H1 (cell line): ENCODE results near the gene HDC. TPM values are rescaled to one million over a fixed set of nuclear protein-coding genes. Genes with fewer than 3 reads are reported as not detected.

Experiments used
- CTCF ChIA-PET: fragments of 300-600 bp; sonication (Branson Sonifier 250); formaldehyde crosslinking; loops from one replicate; lab custom pipeline; 2021; ENCODE audit not compliant: partially characterized antibody; lab: Charles Lee
- POLR2A ChIA-PET: fragments of 300-600 bp; sonication (Branson Sonifier 250); formaldehyde crosslinking; loops from one replicate; lab custom pipeline; 2021; ENCODE audit warnings: inconsistent platforms; ENCODE audit not compliant: partially characterized antibody; lab: Charles Lee
- DNase-seq, 2 experiments: peaks; one replicate each; pipeline versions ENCODE4 v3.0.0 to v3.0.0-alpha.2; 2010 to 2022; ENCODE audit warnings: low spot score in 2 of 2, low read depth in 1 of 2, mixed read lengths in 1 of 2
- FAIRE-seq: peaks from 2 replicates; lab custom pipeline; 2011; peaks lifted over from hg19 to GRCh38; lab: Jason Lieb, UNC
- H2AFZ ChIP-seq: 2 replicates; pipeline ENCODE4 v1.8.1; 2012; ENCODE audit warnings: low read length, inconsistent platforms
- H2AK5ac ChIP-seq: 2 replicates; pipeline ENCODE4 v1.6.1; 2013; ENCODE audit warnings: low read depth, low read length
- H2BK120ac ChIP-seq: replicated peaks from 2 replicates; pipeline ENCODE3; 2013; ENCODE audit warnings: low read depth, low read length, inconsistent platforms
- H2BK12ac ChIP-seq: 2 replicates; pipeline ENCODE4 v1.6.1; 2013; ENCODE audit warnings: low read depth, low read length
- H2BK15ac ChIP-seq: 2 replicates; pipeline ENCODE4 v1.6.1; 2013; ENCODE audit warnings: low read length
- H2BK20ac ChIP-seq: 2 replicates; pipeline ENCODE4 v1.6.1; 2013; ENCODE audit warnings: low read length
- H2BK5ac ChIP-seq: 2 replicates; pipeline ENCODE4 v1.6.1; 2013; ENCODE audit warnings: low read depth, low read length
- H3K14ac ChIP-seq: 2 replicates; pipeline ENCODE4 v1.6.1; 2013; ENCODE audit warnings: inconsistent platforms; ENCODE audit not compliant: insufficient read length
- H3K18ac ChIP-seq: 2 replicates; pipeline ENCODE4 v1.6.1; 2013; ENCODE audit warnings: low read length; ENCODE audit errors: extremely low read depth
- H3K23ac ChIP-seq: 2 replicates; pipeline ENCODE4 v1.6.1; 2013; ENCODE audit warnings: inconsistent platforms; ENCODE audit not compliant: insufficient read length
- H3K23me2 ChIP-seq: 2 replicates; pipeline ENCODE4 v1.6.1; 2013; ENCODE audit warnings: low read depth, low read length
- H3K27ac ChIP-seq: 2 replicates; pipeline ENCODE4 v1.6.1; 2011; ENCODE audit warnings: low read depth, low read length, inconsistent platforms
- H3K27me3 ChIP-seq, 4 experiments: replicated peaks in 1 of 4; 1 replicate in 1 of 4; 2 replicates in 3 of 4; pipeline versions ENCODE4 v1.6.1 to v1.8.1; 2011 to 2013; ENCODE audit warnings: low read length in 3 of 4, mild to moderate bottlenecking in 3 of 4, inconsistent platforms in 2 of 4, mixed read lengths in 2 of 4, moderate library complexity in 1 of 4; ENCODE audit not compliant: control insufficient read depth in 3 of 4, insufficient read depth in 3 of 4; ENCODE audit errors: extremely low read depth in 1 of 4
- H3K36me3 ChIP-seq, 4 experiments: 2 replicates each; pipeline versions ENCODE4 v1.6.1 to v1.8.1; 2011 to 2013; ENCODE audit warnings: mild to moderate bottlenecking in 4 of 4, low read length in 3 of 4, moderate library complexity in 2 of 4, control low read depth in 1 of 4, inconsistent platforms in 1 of 4; ENCODE audit not compliant: insufficient read depth in 4 of 4, control insufficient read depth in 2 of 4
- H3K4ac ChIP-seq: replicated peaks from 2 replicates; pipeline ENCODE3; 2013; ENCODE audit warnings: low read length, low read depth, mixed read lengths, inconsistent platforms; ENCODE audit not compliant: insufficient read length
- H3K4me1 ChIP-seq, 4 experiments: replicated peaks in 1 of 4; 1 replicate in 1 of 4; 2 replicates in 3 of 4; pipeline versions ENCODE4 v1.6.1 to v1.8.1; 2011 to 2013; ENCODE audit warnings: low read length in 3 of 4, inconsistent platforms in 2 of 4, mixed read lengths in 1 of 4; ENCODE audit not compliant: insufficient read depth in 4 of 4, control insufficient read depth in 3 of 4
- H3K4me2 ChIP-seq, 2 experiments: 2 replicates each; pipeline versions ENCODE4 v1.6.1 to v1.8.1; 2011 to 2013; ENCODE audit warnings: low read depth in 2 of 2, low read length in 2 of 2, control low read depth in 1 of 2, inconsistent platforms in 1 of 2, mild to moderate bottlenecking in 1 of 2; ENCODE audit not compliant: insufficient read depth in 1 of 2
- H3K4me3 ChIP-seq, 4 experiments: fragments of 200-600, 300-600 bp in 1 of 4; sonication (generic), shearing (Covaris generic), sonication (Bioruptor Twin) in 1 of 4; 2 replicates each; pipeline versions ENCODE4 v1.5.1 to v1.8.1; 2011 to 2016; ENCODE audit warnings: low read length in 4 of 4, low read depth in 3 of 4, control low read depth in 2 of 4, inconsistent platforms in 2 of 4, mild to moderate bottlenecking in 2 of 4, mixed read lengths in 1 of 4, moderate library complexity in 1 of 4; ENCODE audit not compliant: insufficient read depth in 2 of 4; ENCODE audit errors: extremely low read depth in 1 of 4
- H3K56ac ChIP-seq: replicated peaks from 2 replicates; pipeline ENCODE3; 2013; ENCODE audit warnings: low read depth, mild to moderate bottlenecking, mixed read lengths, low read length, inconsistent platforms; ENCODE audit not compliant: insufficient read length
- H3K79me1 ChIP-seq: 2 replicates; pipeline ENCODE4 v1.6.1; 2013; ENCODE audit warnings: low read depth, low read length, control low read depth
- H3K79me2 ChIP-seq, 2 experiments: 2 replicates each; pipeline versions ENCODE4 v1.6.1 to v1.8.1; 2012 to 2013; ENCODE audit warnings: low read length in 2 of 2, mild to moderate bottlenecking in 2 of 2, inconsistent platforms in 1 of 2; ENCODE audit not compliant: insufficient read depth in 2 of 2, control insufficient read depth in 1 of 2
- H3K9ac ChIP-seq, 4 experiments: replicated peaks in 1 of 4; 1 replicate in 1 of 4; 2 replicates in 3 of 4; pipeline versions ENCODE4 v1.6.1 to v1.8.1; 2011 to 2013; ENCODE audit warnings: low read depth in 3 of 4, low read length in 3 of 4, control low read depth in 2 of 4, mild to moderate bottlenecking in 2 of 4, moderate library complexity in 2 of 4, inconsistent platforms in 1 of 4; ENCODE audit errors: extremely low read depth in 1 of 4
- H3K9me3 ChIP-seq, 2 experiments: 2 replicates each; pipeline versions ENCODE4 v1.6.1 to v1.8.1; 2012 to 2013; ENCODE audit warnings: mild to moderate bottlenecking in 2 of 2, moderate library complexity in 2 of 2, control low read depth in 1 of 2, inconsistent platforms in 1 of 2, low read depth in 1 of 2, low read length in 1 of 2, mixed read lengths in 1 of 2; ENCODE audit not compliant: insufficient read depth in 2 of 2
- H4K20me1 ChIP-seq, 2 experiments: replicated peaks in 1 of 2; 2 replicates each; pipeline versions ENCODE3 to v1.8.1; 2011 to 2013; ENCODE audit warnings: inconsistent platforms in 2 of 2, low read length in 2 of 2, mild to moderate bottlenecking in 1 of 2; ENCODE audit not compliant: insufficient read depth in 2 of 2, control insufficient read depth in 1 of 2
- H4K5ac ChIP-seq: 2 replicates; pipeline ENCODE4 v1.6.1; 2013; ENCODE audit warnings: low read length, low read depth, mixed read lengths, inconsistent platforms; ENCODE audit not compliant: insufficient read length
- H4K8ac ChIP-seq: 2 replicates; pipeline ENCODE4 v1.8.0; 2013; ENCODE audit warnings: mild to moderate bottlenecking, moderate library complexity, low read length, inconsistent platforms; ENCODE audit not compliant: insufficient read depth; ENCODE audit errors: extremely low read depth
- H4K91ac ChIP-seq: replicated peaks from 2 replicates; pipeline ENCODE3; 2013; ENCODE audit warnings: low read length, mixed read lengths, inconsistent platforms; ENCODE audit not compliant: insufficient read length
- CREB1 ChIP-seq: IDR thresholded peaks from 2 replicates; pipeline ENCODE4 v1.6.1; 2012; ENCODE audit warnings: inconsistent platforms
- EP300 ChIP-seq, 2 experiments: IDR thresholded peaks; 1 replicate in 1 of 2; 2 replicates in 1 of 2; pipeline ENCODE4 v1.6.1; 2011 to 2012; ENCODE audit warnings: low read depth in 2 of 2, low read length in 2 of 2, mild to moderate bottlenecking in 2 of 2, borderline replicate concordance in 1 of 2, inconsistent platforms in 1 of 2, moderate library complexity in 1 of 2
- FOSL1 ChIP-seq: IDR thresholded peaks from 2 replicates; pipeline ENCODE4 v1.6.1; 2011; ENCODE audit warnings: mild to moderate bottlenecking, low read depth, low read length, moderate library complexity; ENCODE audit not compliant: insufficient read depth
- GABPA ChIP-seq: IDR thresholded peaks from 2 replicates; pipeline ENCODE4 v1.6.1; 2011; ENCODE audit warnings: mild to moderate bottlenecking, low read length, moderate library complexity, borderline replicate concordance; ENCODE audit not compliant: insufficient read depth
- HDAC2 ChIP-seq, 2 experiments: fragments of 300-600 bp in 1 of 2; sonication (generic) in 1 of 2; IDR thresholded peaks; 2 replicates each; pipeline ENCODE4 v1.6.1; 2011 to 2012; ENCODE audit warnings: low read depth in 2 of 2, low read length in 2 of 2, mild to moderate bottlenecking in 2 of 2, moderate library complexity in 2 of 2, borderline replicate concordance in 1 of 2, inconsistent platforms in 1 of 2
- POLR2AphosphoS5 ChIP-seq: IDR thresholded peaks from 2 replicates; pipeline ENCODE4 v1.6.1; 2011; ENCODE audit warnings: low read depth, low read length
- RNF2 ChIP-seq: fragments of 200-900, 300-1000 bp; sonication (generic); IDR thresholded peaks from 2 replicates; pipeline ENCODE4 v1.7.1; 2016; ENCODE audit warnings: borderline replicate concordance, low read depth, mild to moderate bottlenecking, antibody characterized with exemption, low read length; ENCODE audit not compliant: poor library complexity, severe bottlenecking; ENCODE audit errors: missing control alignments
- SIRT6 ChIP-seq: IDR thresholded peaks from one replicate; pipeline ENCODE4 v1.7.1; 2012; ENCODE audit warnings: low read length, inconsistent platforms
- SIX5 ChIP-seq: IDR thresholded peaks from 2 replicates; pipeline ENCODE4 v1.6.1; 2011; ENCODE audit warnings: mild to moderate bottlenecking, low read depth, low read length
- TAF1 ChIP-seq: IDR thresholded peaks from 2 replicates; pipeline ENCODE4 v1.6.1; 2011; ENCODE audit warnings: mild to moderate bottlenecking, low read depth, low read length
- TCF12 ChIP-seq: IDR thresholded peaks from 2 replicates; pipeline ENCODE4 v1.6.1; 2011; ENCODE audit warnings: low read depth, mild to moderate bottlenecking, low read length
- polyA plus RNA-seq, 7 experiments: library from polyadenylated mRNA; depleted of rRNA in 3 of 7; stranded (reverse) in 5 of 7; unstranded in 2 of 7; fragments of >200 nt in 5 of 7; fragments of 200-250 nt in 2 of 7; gene quantifications; 1 replicate in 5 of 7; 2 replicates in 1 of 7; 4 replicates in 1 of 7; pipeline versions ENCODE4 v1.2.1 to v1.2.3, GENCODE V29; 2011 to 2013; ENCODE audit warnings: missing spikeins in 2 of 7, mixed read lengths in 2 of 7
- total RNA-seq: library from RNA; stranded (reverse); fragmentation: NEBNext Ultra II Directional; extraction: Animal tissue kit (Norgen Biotek cat#: 25700); gene quantifications from 2 replicates; pipeline ENCODE4 v1.2.1, GENCODE V29; 2021

The HDC gene
- total and polyA plus RNA-seq, 2 of the 8 experiments (the other 6 are each of a cell fraction or from before 2014, with no cell fraction given), result 0.20 to 0.22 TPM

- no peak overlapping the region for H3K4me2 ChIP-seq
- no peak overlapping the region for H2AFZ ChIP-seq
- H3K27ac ChIP-seq, result no peak overlapping the region
- no peak overlapping the region for H3K9ac ChIP-seq
- H4K5ac ChIP-seq, result no peak overlapping the region
- H4K8ac ChIP-seq, result no peak overlapping the region
- no peaks in the 10 kb centered on the region; a peak in 1 of 8 replicates for H3K36me3 ChIP-seq
- H3K23ac ChIP-seq, result no peak overlapping the region
- FAIRE-seq (no peak), DNase-seq (no peak)
- no peaks in the 10 kb centered on the region for H3K27me3 ChIP-seq
- no peak overlapping the region for H3K56ac ChIP-seq
- H3K9me3 ChIP-seq, result no peaks in the 10 kb centered on the region
- H3K18ac ChIP-seq, result no peak overlapping the region
- H2BK12ac ChIP-seq, result no peak overlapping the region
- no peaks in the 10 kb centered on the region for H3K23me2 ChIP-seq
- H3K4me1 ChIP-seq, result no peaks in the 10 kb centered on the region
- no peak overlapping the region for H3K14ac ChIP-seq
- no peak overlapping the region for H2AK5ac ChIP-seq
- no peak overlapping the region for H2BK15ac ChIP-seq
- ChIA-PET CTCF (interaction anchor here (0.7 to 1.6 kb wide), 5 partner anchors 8 to 178 kb away, joined by 3 to 4 read pairs (median 3); no protein-coding TSS in a partner anchor), POLR2A (interaction anchor here (0.7 kb wide), 1 partner anchor 44 kb away, joined by 3 read pairs; no protein-coding TSS in a partner anchor)
- H4K91ac ChIP-seq, result no peak overlapping the region
- no peak overlapping the region for H2BK120ac ChIP-seq
- no peak overlapping the region for H2BK20ac ChIP-seq
- no peaks in the 10 kb centered on the region for H3K79me1 ChIP-seq
- no peaks in the 10 kb centered on the region for H4K20me1 ChIP-seq
- H3K4me3 ChIP-seq, result no peak overlapping the region
- H3K79me2 ChIP-seq, result no peaks in the 10 kb centered on the region
- TF ChIP-seq CREB1 (no peak), TAF1 (no peak), EP300 (IDR thresholded peaks at IDR 0.05; ENCODE audit: borderline replicate concordance in 1 of 2, low read depth in 2 of 2, low read length in 2 of 2) (no peak), HDAC2 (IDR thresholded peaks at IDR 0.05; ENCODE audit: borderline replicate concordance in 1 of 2, low read depth in 2 of 2, low read length in 2 of 2) (no peak), GABPA (no peak), RNF2 (no peak), TCF12 (no peak), FOSL1 (no peak), POLR2AphosphoS5 (no peak), SIRT6 (no peak), SIX5 (no peak)
- H3K4ac ChIP-seq, result no peak overlapping the region
- H2BK5ac ChIP-seq, result no peak overlapping the region
Observed at GRCh38 chr15:50233192-50233736, 32.3 kb downstream of the HDC start.
